ENCODE results near the gene ABCA4.

The ABCA4 gene

GRCh38 chr1:94105581-94105952 is 15.4 kb downstream of the ABCA4 start:
- TF ChIP-seq CTCF (IDR thresholded peaks at IDR 0.05), result no peak

GRCh38 chr1:94104776-94105580 is 16.0 kb downstream of the ABCA4 start:
- TF ChIP-seq CTCF (IDR thresholded peaks at IDR 0.05), result no peak

- TF ChIP-seq CTCF (IDR thresholded peaks at IDR 0.05), result no peak
These were observed 16.7 kb downstream of the ABCA4 start for GRCh38 chr1:94104127-94104684.

- TF ChIP-seq CTCF (IDR thresholded peaks at IDR 0.05), result no peak
These were observed 17.3 kb downstream of the ABCA4 start for GRCh38 chr1:94103608-94104007.

GRCh38 chr1:94101613-94102525 is 19.1 kb downstream of the ABCA4 start:
- TF ChIP-seq CTCF (IDR thresholded peaks at IDR 0.05), result no peak

GRCh38 chr1:94100785-94101612 is 19.9 kb downstream of the ABCA4 start:
- no peak for TF ChIP-seq CTCF (IDR thresholded peaks at IDR 0.05)
